ENCODE results near the gene CUEDC1. TPM values are rescaled to one million over a fixed set of nuclear protein-coding genes. Genes with fewer than 3 reads are reported as not detected.

Gene CUEDC1
- total RNA-seq, 4 donors from 2014 or later = 7.5 to 14.3 (median 12.7) TPM

GRCh38 chr17:57940653-57941329 is 14.4 kb downstream of the CUEDC1 start:
- WGBS, 2 donors = 54% methylated on average over 5 of the region's 5 CpGs
- no peak for TF ChIP-seq POLR2A (IDR thresholded peaks at IDR 0.05)
- no peak for TF ChIP-seq CTCF (IDR thresholded peaks at IDR 0.05)

GRCh38 chr17:57940231-57940630 is 15.0 kb downstream of the CUEDC1 start:
- WGBS, 2 donors = 75 to 81% methylated on average over 5 of the region's 5 CpGs
- DNase-seq (ENCODE audit: low spot score in 2 of 2) = no peak
- no peak overlapping the region for H3K4me3 ChIP-seq (ENCODE audit: low read depth, poor library complexity, severe bottlenecking)
- intact Hi-C loops (cut with DNase I; ENCODE audit: low total_unique reads) = no loop called here
- TF ChIP-seq CTCF (IDR thresholded peaks at IDR 0.05) (no peak), POLR2A (IDR thresholded peaks at IDR 0.05) (no peak)

More at GRCh38 chr17:57940653-57941329, 14.4 kb downstream of the CUEDC1 start:
- DNase-seq (ENCODE audit: low spot score in 2 of 2) = no peak
- intact Hi-C loops (cut with DNase I; ENCODE audit: low total_unique reads) = no loop called here
- H3K4me3 ChIP-seq (ENCODE audit: low read depth, poor library complexity, severe bottlenecking) = no peak overlapping the region

GRCh38 chr17:57939797-57940196 is 15.4 kb downstream of the CUEDC1 start:
- 68 to 87% methylated on average over 7 of the region's 7 CpGs for WGBS, 2 donors
- DNase-seq (ENCODE audit: low spot score in 2 of 2) = no peak
- no peak for TF ChIP-seq CTCF (IDR thresholded peaks at IDR 0.05)
- no peak for TF ChIP-seq POLR2A (IDR thresholded peaks at IDR 0.05)
- intact Hi-C loops (cut with DNase I; ENCODE audit: low total_unique reads) = no loop called here
- H3K4me3 ChIP-seq (ENCODE audit: low read depth, poor library complexity, severe bottlenecking) = no peak overlapping the region

GRCh38 chr17:57938061-57938502 is 17.1 kb downstream of the CUEDC1 start:
- TF ChIP-seq CTCF (IDR thresholded peaks at IDR 0.05) = no peak
- TF ChIP-seq POLR2A (IDR thresholded peaks at IDR 0.05) = no peak
- 72 to 75% methylated on average over 7 of the region's 7 CpGs for WGBS, 2 donors
- no peak for DNase-seq (ENCODE audit: low spot score in 2 of 2)
- intact Hi-C loops (cut with DNase I; ENCODE audit: low total_unique reads) = no loop called here
- no peak overlapping the region for H3K4me3 ChIP-seq (ENCODE audit: low read depth, poor library complexity, severe bottlenecking)

GRCh38 chr17:57937492-57937891 is 17.7 kb downstream of the CUEDC1 start:
- WGBS, 2 donors = 92 to 95% methylated on average over 2 of the region's 2 CpGs
- TF ChIP-seq CTCF (IDR thresholded peaks at IDR 0.05) (no peak), POLR2A (IDR thresholded peaks at IDR 0.05) (no peak)
- H3K4me3 ChIP-seq (ENCODE audit: low read depth, poor library complexity, severe bottlenecking) = no peak overlapping the region
- intact Hi-C loops (cut with DNase I; ENCODE audit: low total_unique reads) = no loop called here
- no peak for DNase-seq (ENCODE audit: low spot score in 2 of 2)

All from lower leg skin (tissue), 4 donors.